SK-N-DZ (cell line): ENCODE data around the gene NDUFS6.

Source experiments
- DNase-seq: peaks from one replicate; pipeline ENCODE4 v3.0.0-alpha.2; 2015; ENCODE audit warnings: low spot score

The NDUFS6 gene

GRCh38 chr5:1847611-1848010 lies 46.4 kb downstream of the NDUFS6 start:
- DNase-seq, result no peak

- no peak for DNase-seq
Observed at GRCh38 chr5:1850324-1851154, 49.3 kb downstream of the NDUFS6 start.

DNA sequence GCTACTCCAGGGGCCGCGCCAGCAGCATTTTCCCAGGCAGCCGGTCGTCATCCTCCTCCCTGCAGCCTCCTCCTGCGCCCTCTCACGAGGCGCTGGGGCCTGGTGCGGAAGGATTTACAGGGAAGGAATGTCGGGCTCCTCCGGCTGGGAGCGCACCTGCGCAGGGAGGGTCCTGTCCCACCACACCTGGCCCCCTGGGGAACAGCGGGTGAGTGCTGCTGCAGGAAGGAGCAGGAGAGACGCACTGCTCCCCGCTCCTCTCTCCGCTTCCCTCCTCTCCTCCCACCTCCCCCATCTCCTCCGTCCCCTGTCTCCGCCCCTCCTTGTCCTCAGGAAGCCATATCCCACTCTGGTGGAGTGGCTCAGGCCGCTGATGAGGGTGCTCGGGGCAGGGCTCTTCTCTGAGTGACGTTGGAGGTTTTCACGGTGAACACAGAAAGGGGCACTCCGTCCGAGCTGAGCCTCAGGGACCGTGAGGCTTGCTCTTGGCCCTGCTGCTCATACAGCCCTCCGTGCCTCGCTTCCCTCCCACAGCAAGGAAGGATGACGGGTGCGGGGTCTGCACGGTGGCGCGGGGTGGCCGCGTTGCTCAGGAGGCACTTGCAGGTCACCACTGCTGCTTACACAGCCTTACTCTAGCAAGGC lies 50.2 kb downstream of the NDUFS6 start:
- DNase-seq, result no peak

GRCh38 chr5:1852324-1852947 lies 51.2 kb downstream of the NDUFS6 start:
- DNase-seq, result no peak

- DNase-seq, result no peak
Observed at GRCh38 chr5:1853531-1853930, 52.3 kb downstream of the NDUFS6 start.

DNA sequence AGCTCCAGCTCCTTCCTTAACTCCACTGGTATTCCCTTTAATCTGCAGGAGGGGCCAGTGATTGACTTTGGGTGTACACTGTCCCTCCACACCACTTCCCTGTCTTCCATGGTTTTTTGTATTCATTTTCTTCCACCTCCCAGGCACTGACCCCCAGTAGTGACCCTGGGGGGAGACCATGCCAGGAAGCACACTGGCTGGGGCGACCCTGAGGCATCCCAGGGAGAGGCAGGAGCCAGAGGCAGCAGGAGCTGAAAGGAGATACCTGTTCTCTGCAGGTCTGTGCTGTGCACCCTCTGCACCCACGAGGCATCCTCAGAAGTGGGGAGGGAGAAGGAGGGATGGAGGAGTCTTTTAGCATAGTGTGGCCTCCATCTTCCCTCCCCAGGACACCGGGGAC lies 53.9 kb downstream of the NDUFS6 start:
- DNase-seq, result no peak

GRCh38 chr5:1855596-1855995 lies 54.4 kb downstream of the NDUFS6 start:
- DNase-seq, result no peak

DNA sequence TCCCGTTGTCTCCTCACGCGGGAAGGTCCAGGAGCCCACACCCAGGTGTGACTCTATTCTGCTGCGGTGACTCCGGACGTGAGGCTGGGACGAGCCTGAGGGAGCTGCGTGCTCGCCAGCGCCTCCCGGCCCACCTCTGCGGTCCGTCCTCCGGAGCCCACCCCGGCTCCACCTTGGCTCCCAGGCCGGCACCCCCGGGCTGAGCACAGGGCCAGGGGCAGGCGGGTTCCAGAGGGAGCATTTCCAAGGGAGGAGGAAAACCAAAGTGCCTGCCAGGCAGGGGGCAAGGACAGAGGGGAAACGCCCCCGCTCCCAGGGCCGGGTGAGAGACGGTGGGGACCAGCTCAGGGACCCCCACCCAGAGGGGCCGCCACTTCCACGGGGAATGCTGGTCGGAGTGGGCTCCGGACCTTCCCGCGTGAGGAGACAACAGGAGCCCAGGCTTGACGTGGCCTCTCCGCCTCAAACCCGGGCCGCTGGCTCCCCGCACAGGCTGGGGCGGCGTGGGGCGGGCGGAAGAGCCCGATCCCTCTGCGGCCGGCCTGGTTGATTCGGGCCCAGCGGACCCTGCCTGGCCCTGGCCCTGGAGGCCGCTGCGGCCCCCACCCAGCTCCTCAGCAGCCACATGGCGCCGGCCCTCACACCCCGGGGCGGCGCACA lies 55.5 kb downstream of the NDUFS6 start:
- DNase-seq, result no peak

GRCh38 chr5:1857256-1857600 lies 56.0 kb downstream of the NDUFS6 start:
- DNase-seq, result no peak

DNA sequence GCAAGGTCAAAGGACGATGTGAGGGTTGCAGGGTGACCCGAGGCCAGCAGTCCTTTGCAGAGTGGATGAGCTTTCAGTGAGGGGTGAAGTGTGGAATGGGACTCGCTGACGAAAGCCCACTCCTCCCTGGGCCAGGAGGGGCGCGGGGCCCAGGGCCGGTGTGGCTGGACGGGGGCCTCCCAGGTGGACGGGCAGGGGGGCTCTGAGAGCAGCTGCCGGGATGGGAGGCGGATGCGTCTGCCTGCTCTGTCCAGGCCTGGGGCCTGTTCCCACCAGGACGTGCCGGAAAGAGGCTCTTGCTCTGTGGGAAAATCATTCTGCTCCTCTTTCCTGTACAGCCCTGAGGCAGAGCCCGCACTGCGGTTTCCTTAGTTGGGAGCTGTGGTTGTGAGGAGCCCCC lies 57.2 kb downstream of the NDUFS6 start:
- DNase-seq, result no peak

DNA sequence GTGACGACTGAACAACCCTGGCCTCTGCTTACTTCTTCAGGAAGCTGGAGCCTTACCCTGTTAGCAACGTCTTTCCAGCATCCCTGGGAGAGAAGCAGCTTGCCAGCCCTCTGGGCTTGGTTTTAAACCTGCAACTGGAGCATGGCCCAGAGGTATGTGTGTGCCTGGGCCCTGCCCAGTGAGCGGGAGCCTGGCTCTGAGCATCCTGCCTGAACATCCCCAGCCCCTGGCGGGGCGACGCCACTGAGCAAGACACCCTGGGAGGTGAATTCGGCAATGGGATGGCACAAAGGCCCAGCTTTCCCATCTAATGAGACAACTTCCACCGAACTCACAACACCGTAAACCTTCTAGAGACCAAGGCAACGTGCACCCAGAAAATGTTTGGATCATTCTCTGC lies 57.9 kb downstream of the NDUFS6 start:
- DNase-seq, result no peak

DNA sequence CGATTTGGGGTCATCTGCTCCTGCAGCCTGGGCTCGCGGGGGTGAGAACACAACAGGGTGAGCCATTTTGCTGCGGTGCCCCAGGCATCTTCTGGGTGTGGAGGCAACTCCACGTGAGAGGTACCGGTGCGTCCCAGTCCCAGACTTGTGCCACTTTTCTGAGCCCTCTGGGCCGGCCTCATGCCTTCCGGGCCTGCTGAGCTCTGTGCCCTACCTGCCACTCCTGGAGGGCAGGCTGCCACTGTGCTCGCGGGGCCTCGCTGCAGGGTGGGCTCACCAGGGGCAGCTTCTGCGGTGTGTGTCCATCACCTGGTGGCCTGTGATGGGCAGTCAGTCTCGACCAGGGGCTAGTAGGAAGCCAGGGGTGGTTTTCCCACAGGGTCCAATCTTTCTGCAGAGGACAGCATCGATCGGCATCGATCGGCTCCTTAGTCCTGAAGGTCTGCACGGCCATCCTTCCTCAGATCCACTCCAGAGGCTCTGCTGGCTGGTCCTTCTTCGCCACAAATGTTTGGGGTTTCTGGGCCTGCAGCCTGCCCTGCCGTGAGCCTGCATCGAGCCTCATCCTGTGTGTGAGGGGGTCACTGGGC lies 58.9 kb downstream of the NDUFS6 start:
- no peak for DNase-seq

GRCh38 chr5:1860949-1861348 lies 59.7 kb downstream of the NDUFS6 start:
- no peak for DNase-seq

- no peak for DNase-seq
Observed at GRCh38 chr5:1864896-1865440, 63.8 kb downstream of the NDUFS6 start.

- no peak for DNase-seq
Observed at GRCh38 chr5:1865486-1865885, 64.3 kb downstream of the NDUFS6 start.
